T-helper 2 cell treated with Interferon-gamma antibody and Interleukin-4, amounts not matched to agents 5 μg/mL and 100 μg/mL, for 36 hours (primary cell): ENCODE measurements around the gene NKTR.

Experiments
- DNase-seq: peaks from one replicate; pipeline ENCODE4 v3.0.0; 2021; ENCODE audit warnings: low spot score
- H3K27ac Mint-ChIP-seq: one replicate; pipeline ENCODE4 v1.8.0; 2021; ENCODE audit warnings: mild to moderate bottlenecking, mixed read lengths
- H3K27me3 Mint-ChIP-seq: one replicate; pipeline ENCODE4 v1.8.0; 2021; ENCODE audit warnings: low read depth, mixed read lengths
- H3K36me3 Mint-ChIP-seq: one replicate; pipeline ENCODE4 v1.8.0; 2021; ENCODE audit warnings: low read depth, mixed read lengths
- H3K4me1 Mint-ChIP-seq: one replicate; pipeline ENCODE4 v1.8.0; 2021; ENCODE audit warnings: low read depth, mixed read lengths
- H3K4me3 Mint-ChIP-seq: one replicate; pipeline ENCODE4 v1.8.0; 2022; ENCODE audit warnings: mild to moderate bottlenecking, moderate library complexity, mixed read lengths
- H3K9me3 Mint-ChIP-seq: one replicate; pipeline ENCODE4 v1.8.0; 2021; ENCODE audit warnings: mixed read lengths

Gene NKTR

GRCh38 chr3:42610976-42611375 lies 10.5 kb downstream of the NKTR start:
- Mint-ChIP-seq H3K4me1 (peaks cover 37% of the 10 kb centered on the region), H3K27ac (peak overlapping the region; percentile 42), H3K36me3 (peaks cover 42% of the 10 kb centered on the region), H3K4me3 (no peak overlapping the region), H3K9me3 (no peaks in the 10 kb centered on the region), H3K27me3 (no peaks in the 10 kb centered on the region)
- DNase-seq: no peak

- Mint-ChIP-seq H3K4me3 (no peak overlapping the region), H3K9me3 (no peaks in the 10 kb centered on the region), H3K36me3 (peaks cover 36% of the 10 kb centered on the region), H3K4me1 (peaks cover 38% of the 10 kb centered on the region), H3K27me3 (no peaks in the 10 kb centered on the region), H3K27ac (peak overlapping the region; percentile 20)
- DNase-seq: no peak
Measured at GRCh38 chr3:42612217-42612616, 11.7 kb downstream of the NKTR start.

DNA sequence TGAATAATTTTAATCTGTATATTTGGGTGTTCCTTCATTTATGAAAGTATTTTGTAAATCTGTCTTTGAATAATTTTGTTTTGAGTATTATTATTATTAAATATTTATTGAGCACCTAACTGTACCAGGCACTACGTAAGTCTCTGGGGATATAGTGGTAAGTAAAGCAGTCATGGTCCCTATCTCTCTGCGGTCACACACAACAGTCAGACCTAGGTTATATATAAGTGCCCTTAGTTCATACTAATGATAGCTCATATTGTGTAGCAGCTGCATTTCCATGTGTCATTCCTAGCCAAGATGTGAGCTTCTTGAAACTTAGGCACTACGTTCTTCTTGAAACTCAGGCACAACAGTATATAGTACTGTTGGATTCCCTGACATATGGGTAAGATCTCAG lies 12.4 kb downstream of the NKTR start:
- Mint-ChIP-seq H3K4me3 (no peak overlapping the region), H3K36me3 (peaks cover 33% of the 10 kb centered on the region), H3K27ac (no peak overlapping the region), H3K27me3 (no peaks in the 10 kb centered on the region), H3K9me3 (no peaks in the 10 kb centered on the region), H3K4me1 (peaks cover 35% of the 10 kb centered on the region)
- DNase-seq: no peak

DNA sequence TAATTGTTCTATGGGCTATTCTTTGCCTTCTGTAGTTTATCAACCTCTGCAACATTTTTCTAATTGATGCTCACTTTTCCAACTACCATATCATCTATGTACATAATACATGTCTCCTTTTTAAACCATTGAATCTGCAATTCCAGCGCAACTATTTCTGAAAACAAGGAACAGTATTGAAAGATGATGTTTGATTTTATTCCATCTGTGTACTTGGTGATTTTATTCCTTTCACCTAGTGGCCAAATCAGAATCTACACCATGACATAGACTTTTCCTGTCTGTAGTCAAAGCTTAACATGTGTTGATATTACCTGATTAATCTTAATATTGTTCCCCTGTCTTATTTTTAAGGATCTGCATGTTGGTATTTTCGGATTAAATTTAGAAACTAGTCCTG lies 13.0 kb downstream of the NKTR start:
- Mint-ChIP-seq H3K4me1 (peaks cover 35% of the 10 kb centered on the region), H3K27ac (no peak overlapping the region), H3K4me3 (no peak overlapping the region), H3K9me3 (no peaks in the 10 kb centered on the region), H3K36me3 (peaks cover 33% of the 10 kb centered on the region), H3K27me3 (no peaks in the 10 kb centered on the region)
- no peak for DNase-seq

DNA sequence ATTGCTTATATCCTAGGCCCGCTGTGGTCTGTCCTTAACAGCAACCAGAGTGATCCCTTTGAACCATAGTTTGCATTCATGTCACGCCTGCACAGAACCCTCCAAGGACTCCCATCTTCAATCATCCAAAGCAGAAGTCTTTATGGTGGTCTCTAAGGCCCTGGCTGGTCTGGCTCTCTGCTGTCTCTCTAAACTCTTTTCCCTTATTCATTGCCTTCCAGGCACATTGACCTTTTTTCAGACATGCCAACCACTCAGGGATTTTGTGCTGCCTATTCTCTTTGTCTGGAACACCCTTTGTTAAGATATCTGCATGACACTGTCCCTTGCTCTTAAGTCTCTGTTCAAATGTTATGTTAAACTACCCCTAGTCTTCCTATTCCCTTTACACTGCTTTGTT lies 31.1 kb downstream of the NKTR start:
- Mint-ChIP-seq H3K9me3 (no peaks in the 10 kb centered on the region), H3K27ac (no peak overlapping the region), H3K36me3 (peaks cover 53% of the 10 kb centered on the region), H3K4me1 (peaks cover 12% of the 10 kb centered on the region), H3K27me3 (no peaks in the 10 kb centered on the region), H3K4me3 (no peak overlapping the region)
- no peak for DNase-seq

- DNase-seq: no peak
- Mint-ChIP-seq H3K4me1 (peaks cover 12% of the 10 kb centered on the region), H3K27ac (no peak overlapping the region), H3K27me3 (no peaks in the 10 kb centered on the region), H3K9me3 (no peaks in the 10 kb centered on the region), H3K4me3 (no peak overlapping the region), H3K36me3 (peaks cover 52% of the 10 kb centered on the region)
Measured at GRCh38 chr3:42632146-42632545, 31.7 kb downstream of the NKTR start.

GRCh38 chr3:42633544-42633943 lies 33.1 kb downstream of the NKTR start:
- no peak overlapping the region for H3K27ac Mint-ChIP-seq
- H3K36me3 Mint-ChIP-seq: peaks cover 46% of the 10 kb centered on the region
- peaks cover 12% of the 10 kb centered on the region for H3K4me1 Mint-ChIP-seq
- H3K9me3 Mint-ChIP-seq: no peaks in the 10 kb centered on the region
- DNase-seq: no peak
- no peak overlapping the region for H3K4me3 Mint-ChIP-seq
- H3K27me3 Mint-ChIP-seq: no peaks in the 10 kb centered on the region

GRCh38 chr3:42635111-42635510 lies 34.6 kb downstream of the NKTR start:
- Mint-ChIP-seq H3K36me3 (peaks cover 39% of the 10 kb centered on the region), H3K27me3 (no peaks in the 10 kb centered on the region), H3K27ac (peak overlapping the region; percentile 36), H3K9me3 (no peaks in the 10 kb centered on the region), H3K4me3 (no peak overlapping the region), H3K4me1 (peaks cover 12% of the 10 kb centered on the region)
- DNase-seq: no peak

DNA sequence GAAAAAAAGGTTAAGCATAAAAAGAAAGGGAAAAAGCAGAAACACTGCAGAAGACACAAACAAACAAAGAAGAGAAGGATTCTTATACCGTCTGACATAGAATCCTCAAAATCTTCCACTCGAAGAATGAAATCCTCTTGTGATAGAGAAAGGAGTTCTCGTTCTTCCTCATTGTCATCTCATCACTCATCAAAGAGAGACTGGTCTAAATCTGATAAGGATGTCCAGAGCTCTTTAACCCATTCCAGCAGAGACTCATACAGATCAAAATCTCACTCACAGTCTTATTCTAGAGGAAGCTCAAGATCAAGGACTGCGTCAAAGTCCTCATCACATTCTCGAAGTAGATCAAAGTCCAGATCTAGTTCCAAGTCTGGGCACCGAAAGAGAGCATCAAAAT lies 36.5 kb downstream of the NKTR start:
- DNase-seq: no peak
- Mint-ChIP-seq H3K9me3 (no peaks in the 10 kb centered on the region), H3K4me3 (no peak overlapping the region), H3K27ac (no peak overlapping the region), H3K36me3 (peaks cover 33% of the 10 kb centered on the region), H3K4me1 (peaks cover 12% of the 10 kb centered on the region), H3K27me3 (no peaks in the 10 kb centered on the region)

DNA sequence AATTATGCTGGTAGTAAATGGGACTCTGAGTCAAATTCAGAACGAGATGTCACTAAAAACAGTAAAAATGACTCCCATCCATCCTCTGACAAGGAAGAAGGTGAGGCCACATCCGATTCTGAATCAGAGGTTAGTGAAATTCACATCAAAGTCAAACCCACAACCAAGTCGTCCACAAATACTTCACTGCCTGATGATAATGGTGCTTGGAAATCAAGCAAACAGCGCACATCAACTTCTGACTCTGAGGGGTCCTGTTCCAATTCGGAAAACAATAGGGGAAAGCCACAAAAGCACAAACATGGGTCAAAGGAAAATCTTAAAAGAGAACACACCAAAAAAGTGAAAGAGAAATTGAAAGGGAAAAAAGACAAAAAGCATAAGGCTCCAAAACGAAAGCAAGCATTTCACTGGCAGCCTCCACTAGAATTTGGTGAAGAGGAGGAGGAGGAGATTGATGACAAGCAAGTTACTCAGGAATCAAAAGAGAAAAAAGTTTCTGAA lies 37.9 kb downstream of the NKTR start:
- H3K4me3 Mint-ChIP-seq: no peak overlapping the region

GRCh38 chr3:42639192-42639591 lies 38.7 kb downstream of the NKTR start:
- Mint-ChIP-seq H3K4me1 (peaks cover 9% of the 10 kb centered on the region), H3K4me3 (no peak overlapping the region), H3K27me3 (no peaks in the 10 kb centered on the region), H3K27ac (no peak overlapping the region), H3K36me3 (peaks cover 32% of the 10 kb centered on the region), H3K9me3 (no peaks in the 10 kb centered on the region)
- DNase-seq: no peak

More for the DNA sequence above, 37.9 kb downstream of the NKTR start:
- Mint-ChIP-seq H3K9me3 (no peaks in the 10 kb centered on the region), H3K36me3 (peaks cover 36% of the 10 kb centered on the region), H3K27me3 (no peaks in the 10 kb centered on the region), H3K27ac (no peak overlapping the region), H3K4me1 (peaks cover 12% of the 10 kb centered on the region)
- peak; percentile 70 for DNase-seq

DNA sequence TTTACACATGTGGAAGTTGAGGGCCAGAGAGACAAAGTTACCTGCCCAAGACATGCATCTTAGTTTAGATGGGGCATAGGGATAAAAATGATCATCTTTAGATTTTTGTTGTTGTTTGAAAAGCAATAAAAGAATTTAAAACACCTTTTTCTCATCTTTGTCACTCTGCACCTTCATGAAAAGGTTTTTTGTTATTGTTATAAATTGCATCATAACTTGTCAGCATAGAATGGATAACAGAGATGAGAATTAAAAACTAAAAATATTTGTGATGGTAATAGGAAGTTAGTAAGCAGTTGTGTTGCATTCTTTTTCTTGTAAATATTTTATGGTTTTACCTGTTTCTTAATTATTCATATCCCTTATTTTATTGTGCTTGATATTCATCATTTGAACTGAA lies 39.6 kb downstream of the NKTR start:
- no peak overlapping the region for H3K4me3 Mint-ChIP-seq

GRCh38 chr3:42640771-42641370 lies 40.4 kb downstream of the NKTR start:
- H3K9me3 Mint-ChIP-seq: no peaks in the 10 kb centered on the region
- no peak for DNase-seq

More for the DNA sequence above, 39.6 kb downstream of the NKTR start:
- no peak overlapping the region for H3K27ac Mint-ChIP-seq
- no peak for DNase-seq
- no peaks in the 10 kb centered on the region for H3K9me3 Mint-ChIP-seq
- H3K36me3 Mint-ChIP-seq: peaks cover 36% of the 10 kb centered on the region
- no peaks in the 10 kb centered on the region for H3K27me3 Mint-ChIP-seq
- peaks cover 7% of the 10 kb centered on the region for H3K4me1 Mint-ChIP-seq

GRCh38 chr3:42647821-42648459 lies 47.5 kb downstream of the NKTR start:
- H3K27me3 Mint-ChIP-seq: peaks cover under 1% of the 10 kb centered on the region
- peaks cover 34% of the 10 kb centered on the region for H3K36me3 Mint-ChIP-seq
- peaks cover 5% of the 10 kb centered on the region for H3K4me1 Mint-ChIP-seq
- H3K9me3 Mint-ChIP-seq: no peaks in the 10 kb centered on the region
- no peak overlapping the region for H3K27ac Mint-ChIP-seq
- no peak overlapping the region for H3K4me3 Mint-ChIP-seq
- DNase-seq: no peak

More at GRCh38 chr3:42640771-42641370, 40.4 kb downstream of the NKTR start:
- Mint-ChIP-seq H3K27me3 (no peaks in the 10 kb centered on the region), H3K36me3 (peaks cover 36% of the 10 kb centered on the region), H3K4me3 (peak overlapping the region; percentile 31), H3K4me1 (peaks cover 6% of the 10 kb centered on the region), H3K27ac (peak overlapping the region; percentile 55)
